Epithelial cell of esophagus (primary cell): ENCODE data around the gene HNF4A.

Source experiments
- DNase-seq: peaks from one replicate; pipeline ENCODE4 v3.0.0; 2010; ENCODE audit warnings: low read depth
- H3K4me3 ChIP-seq: 2 replicates; pipeline ENCODE4 v1.5.1; 2011; ENCODE audit warnings: mild to moderate bottlenecking, low read length, control low read depth
- CTCF ChIP-seq: IDR thresholded peaks from 2 replicates; pipeline ENCODE4 v1.5.1; 2011; ENCODE audit warnings: low read depth, mild to moderate bottlenecking, low read length, control low read depth, inconsistent platforms; ENCODE audit not compliant: insufficient read depth; ENCODE audit errors: missing control alignments

HNF4A gene

GRCh38 chr20:44400970-44401769 lies 45.7 kb downstream of the HNF4A start:
- TF ChIP-seq CTCF: no peak
- no peak for DNase-seq
- no peak overlapping the region for H3K4me3 ChIP-seq

GRCh38 chr20:44401770-44402390 lies 46.4 kb downstream of the HNF4A start:
- TF ChIP-seq CTCF: no peak
- H3K4me3 ChIP-seq: no peak overlapping the region
- no peak for DNase-seq

GRCh38 chr20:44402391-44403193 lies 47.1 kb downstream of the HNF4A start:
- no peak overlapping the region for H3K4me3 ChIP-seq
- no peak for TF ChIP-seq CTCF
- no peak for DNase-seq

DNA sequence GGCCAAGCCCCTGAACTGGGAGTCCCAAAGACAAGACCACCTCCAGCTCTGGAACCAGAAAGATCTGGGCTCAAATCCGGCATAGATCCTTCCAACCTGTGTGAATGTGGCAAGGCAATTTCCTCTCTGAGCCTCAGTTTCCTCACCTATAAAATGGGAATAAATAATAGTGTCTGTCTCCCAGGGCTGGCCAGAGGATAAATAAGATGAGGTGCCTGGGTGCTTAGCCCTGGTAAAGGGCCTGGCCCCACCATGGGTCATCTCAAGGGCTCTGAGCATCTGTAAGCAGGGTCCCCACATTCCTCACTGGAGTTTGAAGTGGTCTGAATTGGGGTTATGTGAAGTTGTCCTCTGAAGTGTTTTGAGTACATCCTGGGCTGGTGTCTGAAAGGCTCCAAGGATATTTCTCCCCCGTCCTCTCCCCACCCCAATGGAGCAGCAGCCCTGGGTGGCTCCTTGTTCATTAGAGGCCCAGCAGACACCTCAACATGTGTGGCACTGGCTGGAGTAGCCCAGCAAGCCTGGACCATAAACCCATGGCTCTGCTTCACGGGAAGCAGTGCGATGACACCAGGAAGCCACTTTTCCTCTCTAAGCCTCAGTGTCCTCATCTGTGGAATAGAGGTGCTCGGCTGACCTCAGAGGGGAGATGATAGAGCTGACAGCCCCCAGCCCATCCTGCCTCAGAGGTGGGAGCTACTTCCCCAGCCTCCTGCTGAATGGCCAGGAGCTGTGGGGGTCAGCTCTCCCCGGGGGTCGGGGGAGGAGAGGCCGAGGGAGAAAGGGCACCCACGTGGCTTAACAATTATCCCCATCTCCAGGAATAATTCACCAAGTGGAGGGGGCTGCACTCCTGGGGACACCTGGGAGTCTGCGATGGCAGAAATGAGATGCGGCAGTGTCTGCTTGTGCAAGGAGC lies 48.0 kb downstream of the HNF4A start:
- no peak for DNase-seq
- TF ChIP-seq CTCF: no peak

GRCh38 chr20:44404204-44405181 lies 49.0 kb downstream of the HNF4A start:
- DNase-seq: no peak
- H3K4me3 ChIP-seq: no peak overlapping the region
- no peak for TF ChIP-seq CTCF

More for the DNA sequence above, 48.0 kb downstream of the HNF4A start:
- H3K4me3 ChIP-seq: no peak overlapping the region
